WERI-Rb-1 (cell line): Measurements from ENCODE around the gene PDE7B.

Source experiments
- DNase-seq: peaks from one replicate; pipeline ENCODE4 v3.0.0-alpha.2; 2020
- H3K27ac ChIP-seq: fragments of 250-450 bp; sonication (Bioruptor Pico); 2 replicates; pipeline ENCODE4 v1.5.1; 2020; ENCODE audit warnings: mild to moderate bottlenecking, moderate library complexity
- H3K27me3 ChIP-seq: fragments of 250-450 bp; sonication (Bioruptor Pico); 2 replicates; pipeline ENCODE4 v1.5.1; 2021; ENCODE audit warnings: mild to moderate bottlenecking, low read depth, moderate library complexity; ENCODE audit not compliant: insufficient read depth, severe bottlenecking
- H3K36me3 ChIP-seq: fragments of 250-450 bp; sonication (Bioruptor Pico); 2 replicates; pipeline ENCODE4 v1.5.1; 2020; ENCODE audit warnings: mild to moderate bottlenecking, moderate library complexity
- H3K4me3 ChIP-seq: 2 replicates; pipeline ENCODE4 v1.5.1; 2011; ENCODE audit warnings: low read depth, mild to moderate bottlenecking, control low read depth, low read length
- H3K9me3 ChIP-seq: fragments of 250-450 bp; sonication (Bioruptor Pico); 2 replicates; pipeline ENCODE4 v1.5.1; 2021; ENCODE audit warnings: mild to moderate bottlenecking, moderate library complexity; ENCODE audit not compliant: severe bottlenecking
- CTCF ChIP-seq: IDR thresholded peaks from 2 replicates; pipeline ENCODE4 v1.5.1; 2011; ENCODE audit warnings: low read depth, mild to moderate bottlenecking, control low read depth, inconsistent platforms, low read length

The PDE7B gene

GRCh38 chr6:135871296-135871695, 19.8 kb downstream of the PDE7B start:
- no peak for TF ChIP-seq CTCF
- Histone ChIP-seq H3K27ac (no peak overlapping the region), H3K9me3 (no peaks in the 10 kb centered on the region), H3K36me3 (no peaks in the 10 kb centered on the region), H3K4me3 (no peak overlapping the region), H3K27me3 (no peaks in the 10 kb centered on the region)
- DNase-seq = no peak

DNA sequence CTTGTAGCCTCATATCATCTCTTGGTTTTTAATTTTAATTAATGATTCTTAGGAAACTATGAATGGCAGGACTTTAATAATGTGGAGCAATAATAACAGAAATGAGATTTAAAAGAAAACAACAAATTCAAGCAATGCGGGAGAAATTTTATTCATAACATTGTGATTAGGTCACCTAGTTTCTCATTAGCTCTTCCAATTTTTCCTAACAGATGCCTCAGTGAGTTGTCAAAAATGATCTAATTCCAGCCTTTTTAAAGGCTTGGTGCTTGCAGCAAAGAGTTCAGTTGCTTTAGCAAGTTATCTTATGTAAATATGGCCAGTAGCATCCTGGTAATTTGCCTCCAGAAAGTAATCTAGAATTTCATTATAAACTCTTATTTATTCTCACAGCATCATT, 20.4 kb downstream of the PDE7B start:
- no peak for DNase-seq
- Histone ChIP-seq H3K9me3 (no peaks in the 10 kb centered on the region), H3K27ac (no peak overlapping the region), H3K27me3 (no peaks in the 10 kb centered on the region), H3K4me3 (no peak overlapping the region), H3K36me3 (no peaks in the 10 kb centered on the region)
- no peak for TF ChIP-seq CTCF

DNA sequence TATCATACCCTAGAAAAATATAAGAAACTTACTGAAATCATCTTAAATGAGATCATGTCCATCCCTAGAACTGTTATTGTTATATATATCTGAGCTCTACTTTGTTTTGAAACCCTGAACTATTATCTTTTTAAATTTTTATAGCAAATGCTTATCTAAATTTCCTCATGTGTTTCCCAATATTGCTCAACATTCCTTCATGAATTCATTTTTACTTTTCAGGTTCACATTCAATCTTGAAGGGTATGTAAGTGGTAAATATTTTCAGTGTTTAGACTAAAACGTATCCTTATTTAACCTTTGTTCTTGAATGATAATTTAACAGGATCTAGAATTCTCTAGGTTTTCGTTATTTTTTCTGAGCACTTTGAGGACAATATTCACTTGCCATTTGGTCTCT, 23.9 kb downstream of the PDE7B start:
- Histone ChIP-seq H3K9me3 (no peaks in the 10 kb centered on the region), H3K27ac (no peak overlapping the region), H3K4me3 (no peak overlapping the region), H3K27me3 (no peaks in the 10 kb centered on the region), H3K36me3 (no peaks in the 10 kb centered on the region)
- DNase-seq = no peak
- no peak for TF ChIP-seq CTCF

- Histone ChIP-seq H3K27ac (no peak overlapping the region), H3K4me3 (no peak overlapping the region), H3K36me3 (no peaks in the 10 kb centered on the region), H3K27me3 (no peaks in the 10 kb centered on the region), H3K9me3 (no peaks in the 10 kb centered on the region)
- TF ChIP-seq CTCF = no peak
- no peak for DNase-seq
Measured at GRCh38 chr6:135876058-135876457, 24.6 kb downstream of the PDE7B start.

DNA sequence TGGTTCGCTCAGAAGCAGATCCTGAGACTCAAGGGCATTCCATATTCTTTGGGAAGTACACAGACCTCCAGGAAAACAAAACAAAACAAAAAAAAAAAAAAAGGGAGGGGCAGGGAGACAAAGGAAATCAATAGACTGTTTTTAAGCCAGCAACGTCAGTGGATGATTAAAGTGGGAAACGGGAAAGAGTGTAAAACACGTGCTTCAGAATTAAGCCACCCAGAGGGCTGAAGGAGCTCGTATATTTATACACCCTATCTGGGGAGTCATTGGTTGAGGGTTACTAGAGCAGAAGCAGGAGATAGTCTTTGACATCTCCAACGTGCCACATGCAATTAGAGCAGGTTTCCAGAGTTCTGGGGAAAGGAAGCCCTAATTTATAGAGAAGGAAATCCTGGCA, 26.2 kb downstream of the PDE7B start:
- no peak for TF ChIP-seq CTCF
- no peaks in the 10 kb centered on the region for H3K27me3 ChIP-seq
- DNase-seq = no peak

More for the DNA sequence above, 26.2 kb downstream of the PDE7B start:
- H3K27ac ChIP-seq = no peak overlapping the region
- H3K9me3 ChIP-seq = no peaks in the 10 kb centered on the region
- no peaks in the 10 kb centered on the region for H3K36me3 ChIP-seq
- H3K4me3 ChIP-seq = no peak overlapping the region
